HEK293 (cell line): ENCODE data around the gene RABGGTB.
"Not testable (repeated sequence)": the region's sequence is repeated elsewhere in the genome, so short reads cannot be mapped to it uniquely, and the experiment has no call there.

Experiments used
- BCL11A ChIP-seq: fragments of 450-650 bp; formaldehyde crosslinking; IDR thresholded peaks from 2 replicates; pipeline ENCODE4 v1.5.1; 2016; ENCODE audit warnings: low read depth, missing biosample characterization, missing genetic modification characterization
- CTCF ChIP-seq: fragments of 450-650 bp; formaldehyde crosslinking; IDR thresholded peaks from 2 replicates; pipeline ENCODE4 v1.5.1; 2016; ENCODE audit warnings: missing biosample characterization, missing genetic modification characterization
- PBX3 ChIP-seq: sonication (generic); formaldehyde crosslinking; IDR thresholded peaks from 2 replicates; pipeline ENCODE4 v1.8.1; 2022; ENCODE audit warnings: mild to moderate bottlenecking, moderate library complexity, missing genetic modification reagents
- SP2 ChIP-seq: fragments of 450-650 bp; formaldehyde crosslinking; IDR thresholded peaks from 2 replicates; pipeline ENCODE4 v1.5.1; 2016; ENCODE audit warnings: missing biosample characterization, missing genetic modification characterization

- TF ChIP-seq BCL11A; SP2 (tag by site-specific recombination); CTCF (tag by site-specific recombination); PBX3 (CRISPR knock-in tag): not testable (repeated sequence)
Observed at GRCh38 chr1:75810113-75810512, 24.1 kb downstream of the RABGGTB start.
